C4-2B (cell line): ENCODE results near the gene MAS1L.

Experiments used
- ZFX ChIP-seq: fragments of 450-650 bp; IDR thresholded peaks from 2 replicates; pipeline ENCODE4 v1.6.1; 2017
- TF ChIP-seq, protein P1 (sequence below): fragments of 450-650 bp; conservative IDR thresholded peaks from 2 replicates; pipeline ENCODE4 v1.5.1; 2017; ENCODE audit warnings: mild to moderate bottlenecking

DNA sequence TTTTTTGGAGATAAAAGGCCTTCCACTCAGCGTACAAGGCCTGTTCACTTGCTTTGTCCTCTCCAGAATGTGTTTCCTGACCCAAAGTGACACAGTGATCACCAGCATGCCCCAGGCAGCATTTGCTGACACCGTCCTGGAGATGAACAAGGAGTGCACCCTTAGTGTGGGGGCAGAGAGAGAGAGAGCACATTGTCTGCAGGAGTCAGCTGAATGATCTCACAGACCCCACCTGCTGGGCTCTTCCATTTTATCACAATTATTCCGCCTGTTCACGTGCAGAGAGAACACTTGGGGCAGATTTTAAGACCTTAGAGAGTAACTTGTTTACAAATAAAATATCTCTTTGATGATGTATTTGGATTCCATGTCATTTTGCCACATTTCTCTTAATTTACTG, 22.4 kb upstream of the MAS1L start:
- TF ChIP-seq, protein P1, sequence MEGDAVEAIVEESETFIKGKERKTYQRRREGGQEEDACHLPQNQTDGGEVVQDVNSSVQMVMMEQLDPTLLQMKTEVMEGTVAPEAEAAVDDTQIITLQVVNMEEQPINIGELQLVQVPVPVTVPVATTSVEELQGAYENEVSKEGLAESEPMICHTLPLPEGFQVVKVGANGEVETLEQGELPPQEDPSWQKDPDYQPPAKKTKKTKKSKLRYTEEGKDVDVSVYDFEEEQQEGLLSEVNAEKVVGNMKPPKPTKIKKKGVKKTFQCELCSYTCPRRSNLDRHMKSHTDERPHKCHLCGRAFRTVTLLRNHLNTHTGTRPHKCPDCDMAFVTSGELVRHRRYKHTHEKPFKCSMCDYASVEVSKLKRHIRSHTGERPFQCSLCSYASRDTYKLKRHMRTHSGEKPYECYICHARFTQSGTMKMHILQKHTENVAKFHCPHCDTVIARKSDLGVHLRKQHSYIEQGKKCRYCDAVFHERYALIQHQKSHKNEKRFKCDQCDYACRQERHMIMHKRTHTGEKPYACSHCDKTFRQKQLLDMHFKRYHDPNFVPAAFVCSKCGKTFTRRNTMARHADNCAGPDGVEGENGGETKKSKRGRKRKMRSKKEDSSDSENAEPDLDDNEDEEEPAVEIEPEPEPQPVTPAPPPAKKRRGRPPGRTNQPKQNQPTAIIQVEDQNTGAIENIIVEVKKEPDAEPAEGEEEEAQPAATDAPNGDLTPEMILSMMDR, result no peak
- no peak for TF ChIP-seq ZFX
